Measurements from ENCODE around the gene DIAPH1.

DNA sequence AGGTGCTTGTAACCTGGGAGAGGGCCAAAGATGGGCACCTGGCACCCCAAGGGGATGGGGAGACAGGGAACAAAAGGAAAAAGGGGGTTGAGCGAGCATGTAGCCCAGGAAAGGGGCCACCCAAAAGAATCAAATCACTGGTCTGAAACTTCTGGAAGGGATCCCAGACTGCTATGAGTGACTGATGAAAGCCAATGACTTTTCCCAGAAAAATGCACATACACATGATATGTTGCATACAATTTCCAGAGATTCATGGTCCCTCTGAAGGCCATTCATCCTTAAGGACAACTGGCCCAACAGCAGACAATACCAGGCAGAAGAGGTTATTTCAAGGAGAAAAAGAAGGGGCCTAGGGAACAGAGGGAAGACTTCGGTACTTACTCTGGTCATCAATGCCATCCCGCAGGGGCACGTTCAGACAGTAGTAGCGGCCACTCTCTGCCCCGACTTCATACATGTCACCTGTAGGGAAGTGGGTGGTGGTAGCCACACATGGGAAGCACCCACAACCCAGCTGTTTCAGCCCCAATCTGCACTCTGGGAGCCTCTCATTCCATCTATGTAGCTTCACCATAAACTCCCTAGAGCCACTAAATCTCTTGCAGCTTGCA is 9.5 kb upstream of the DIAPH1 start:
- TF ChIP-seq, protein P1, sequence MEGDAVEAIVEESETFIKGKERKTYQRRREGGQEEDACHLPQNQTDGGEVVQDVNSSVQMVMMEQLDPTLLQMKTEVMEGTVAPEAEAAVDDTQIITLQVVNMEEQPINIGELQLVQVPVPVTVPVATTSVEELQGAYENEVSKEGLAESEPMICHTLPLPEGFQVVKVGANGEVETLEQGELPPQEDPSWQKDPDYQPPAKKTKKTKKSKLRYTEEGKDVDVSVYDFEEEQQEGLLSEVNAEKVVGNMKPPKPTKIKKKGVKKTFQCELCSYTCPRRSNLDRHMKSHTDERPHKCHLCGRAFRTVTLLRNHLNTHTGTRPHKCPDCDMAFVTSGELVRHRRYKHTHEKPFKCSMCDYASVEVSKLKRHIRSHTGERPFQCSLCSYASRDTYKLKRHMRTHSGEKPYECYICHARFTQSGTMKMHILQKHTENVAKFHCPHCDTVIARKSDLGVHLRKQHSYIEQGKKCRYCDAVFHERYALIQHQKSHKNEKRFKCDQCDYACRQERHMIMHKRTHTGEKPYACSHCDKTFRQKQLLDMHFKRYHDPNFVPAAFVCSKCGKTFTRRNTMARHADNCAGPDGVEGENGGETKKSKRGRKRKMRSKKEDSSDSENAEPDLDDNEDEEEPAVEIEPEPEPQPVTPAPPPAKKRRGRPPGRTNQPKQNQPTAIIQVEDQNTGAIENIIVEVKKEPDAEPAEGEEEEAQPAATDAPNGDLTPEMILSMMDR (IDR thresholded peaks at IDR 0.05): no peak
- no peak for TF ChIP-seq EP300 (IDR thresholded peaks at IDR 0.05; ENCODE audit: low read depth)

Measured in transverse colon (tissue), 3 donors.